GDM1 (cell line): ENCODE results near the gene PREP.
"Not testable (repeated sequence)": the region's sequence is repeated elsewhere in the genome, so short reads cannot be mapped to it uniquely, and the experiment has no call there.

Experiments
- DNase-seq: peaks from one replicate; lab custom pipeline; 2025; lab: John Stamatoyannopoulos, UW

The PREP gene

GRCh38 chr6:105402939-105403935 is at the start of gene PREP:
PREP (minus strand) TSS chr6:105403082; CDS start chr6:105402891, 191 bp downstream.
- DNase-seq = peak; percentile 87

- no peak for DNase-seq
Observed at GRCh38 chr6:105452376-105452775, 49.5 kb upstream of the PREP start.

- no peak for DNase-seq
Observed at GRCh38 chr6:105449756-105450390, 47.0 kb upstream of the PREP start.

GRCh38 chr6:105445481-105445880 is 42.6 kb upstream of the PREP start:
- DNase-seq = no peak

GRCh38 chr6:105443941-105444340 is 41.1 kb upstream of the PREP start:
- DNase-seq = no peak

GRCh38 chr6:105442369-105442768 is 39.5 kb upstream of the PREP start:
- no peak for DNase-seq

- no peak for DNase-seq
Observed at GRCh38 chr6:105437236-105437635, 34.4 kb upstream of the PREP start.

- DNase-seq = no peak
Observed at GRCh38 chr6:105433723-105434122, 30.8 kb upstream of the PREP start.

GRCh38 chr6:105432797-105433196 is 29.9 kb upstream of the PREP start:
- DNase-seq = no peak

GRCh38 chr6:105431226-105431625 is 28.3 kb upstream of the PREP start:
- DNase-seq = no peak

- DNase-seq = no peak
Observed at GRCh38 chr6:105430685-105431084, 27.8 kb upstream of the PREP start.

GRCh38 chr6:105429676-105430075 is 26.8 kb upstream of the PREP start:
- DNase-seq = no peak

GRCh38 chr6:105428342-105428957 is 25.6 kb upstream of the PREP start:
- no peak for DNase-seq

GRCh38 chr6:105424175-105424783 is 21.4 kb upstream of the PREP start:
- peak; percentile 38 for DNase-seq

GRCh38 chr6:105416971-105417370 is 14.1 kb upstream of the PREP start:
- not testable (repeated sequence) for DNase-seq

- DNase-seq = no peak
Observed at GRCh38 chr6:105409734-105410133, 6.9 kb upstream of the PREP start.

- DNase-seq = no peak
Observed at GRCh38 chr6:105402090-105402938, 568 bp downstream of the PREP start.

- DNase-seq = no peak
Observed at GRCh38 chr6:105401247-105402089, 1.4 kb downstream of the PREP start.

GRCh38 chr6:105400501-105400900 is 2.4 kb downstream of the PREP start:
- no peak for DNase-seq

- DNase-seq = no peak
Observed at GRCh38 chr6:105398859-105399258, 4.0 kb downstream of the PREP start.
